OCI-LY1 (cell line): ENCODE results near the gene FBXL3.

Experiments used
- H2AFZ ChIP-seq: fragments of 200-600 bp; sonication (generic), shearing (Covaris generic); 2 replicates; pipeline ENCODE4 v1.6.0; 2014; ENCODE audit warnings: antibody characterized with exemption, mild to moderate bottlenecking, low read length
- H3F3A ChIP-seq: fragments of 200-600 bp; sonication (generic), shearing (Covaris generic); 2 replicates; pipeline ENCODE4 v1.6.0; 2014; ENCODE audit warnings: mild to moderate bottlenecking, antibody characterized with exemption, low read length, moderate library complexity; ENCODE audit not compliant: insufficient read depth
- H3K27ac ChIP-seq: fragments of 200-600 bp; sonication (generic); 2 replicates; pipeline ENCODE4 v1.5.1; 2014; ENCODE audit warnings: low read length, mixed run types, mild to moderate bottlenecking, low read depth; ENCODE audit not compliant: poor library complexity, severe bottlenecking
- H3K27me3 ChIP-seq: fragments of 200-600 bp; sonication (generic); 2 replicates; pipeline ENCODE4 v1.6.0; 2014; ENCODE audit warnings: antibody characterized with exemption, mild to moderate bottlenecking, low read length, moderate library complexity; ENCODE audit not compliant: insufficient read depth
- H3K36me3 ChIP-seq: fragments of 200-600 bp; sonication (generic); 2 replicates; pipeline ENCODE4 v1.6.1; 2014; ENCODE audit warnings: mild to moderate bottlenecking, antibody characterized with exemption, low read length, moderate library complexity, mixed read lengths; ENCODE audit not compliant: insufficient read depth
- H3K4me1 ChIP-seq: fragments of 200-600 bp; sonication (generic); 2 replicates; pipeline ENCODE4 v1.5.1; 2014; ENCODE audit warnings: mild to moderate bottlenecking, low read length, moderate library complexity; ENCODE audit not compliant: insufficient read depth, severe bottlenecking
- H3K4me2 ChIP-seq: fragments of 200-600 bp; sonication (generic), shearing (Covaris generic); 2 replicates; pipeline ENCODE4 v1.6.1; 2014; ENCODE audit warnings: low read length
- H3K4me3 ChIP-seq: fragments of 200-600 bp; sonication (generic); 2 replicates; pipeline ENCODE4 v1.5.1; 2014; ENCODE audit warnings: low read length, low read depth, mild to moderate bottlenecking, mixed read lengths; ENCODE audit not compliant: poor library complexity, severe bottlenecking
- H3K79me2 ChIP-seq: fragments of 200-600 bp; shearing (Covaris generic); 2 replicates; pipeline ENCODE4 v1.6.1; 2016; ENCODE audit warnings: mixed run types, low read length, mixed read lengths; ENCODE audit not compliant: insufficient read depth
- H3K9ac ChIP-seq: fragments of 200-600 bp; sonication (generic), shearing (Covaris generic); 2 replicates; pipeline ENCODE4 v1.6.1; 2014; ENCODE audit warnings: mild to moderate bottlenecking, low read length, mixed read lengths
- H3K9me2 ChIP-seq: fragments of 200-600 bp; sonication (generic), shearing (Covaris generic); 2 replicates; pipeline ENCODE4 v1.6.1; 2014; ENCODE audit warnings: low read depth, mild to moderate bottlenecking, low read length, mixed read lengths
- H3K9me3 ChIP-seq: fragments of 200-600 bp; shearing (Covaris generic); 2 replicates; pipeline ENCODE4 v1.6.1; 2014; ENCODE audit warnings: low read length, mixed read lengths
- H4K20me1 ChIP-seq: fragments of 200-600 bp; sonication (generic), shearing (Covaris generic); 2 replicates; pipeline ENCODE4 v1.6.0; 2016; ENCODE audit warnings: mild to moderate bottlenecking, low read length; ENCODE audit not compliant: insufficient read depth
- CTCF ChIP-seq: fragments of 200-600 bp; sonication (generic), shearing (Covaris generic); IDR thresholded peaks from 2 replicates; pipeline ENCODE4 v1.5.1; 2017; ENCODE audit warnings: mild to moderate bottlenecking, antibody characterized with exemption, low read length, moderate library complexity, mixed read lengths
- EZH2 ChIP-seq: fragments of 200-600 bp; sonication (generic), shearing (Covaris generic); IDR thresholded peaks from 2 replicates; pipeline ENCODE4 v1.8.0; 2017; ENCODE audit warnings: borderline replicate concordance, mixed run types, mild to moderate bottlenecking, antibody characterized with exemption, low read length, moderate library complexity, mixed read lengths

The FBXL3 gene

DNA sequence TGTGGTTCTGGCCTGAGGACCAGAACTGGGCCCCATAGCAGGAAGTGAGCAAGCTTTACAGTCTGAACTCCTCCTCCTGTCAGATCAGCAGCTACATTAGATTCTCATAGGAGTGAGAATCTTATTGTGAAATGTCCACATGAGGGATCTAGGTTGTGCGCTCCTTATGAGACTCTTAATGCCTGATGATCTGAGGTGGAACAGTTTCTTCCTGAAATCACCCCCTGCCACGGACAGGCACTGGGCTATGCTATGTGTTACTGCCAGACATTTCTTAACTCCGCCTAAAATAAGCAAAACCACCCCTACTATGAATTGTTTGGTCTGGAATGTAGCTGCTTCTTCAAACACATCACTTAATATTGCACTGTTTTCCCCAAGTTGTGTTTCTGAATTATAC is 4.6 kb downstream of the FBXL3 start:
- TF ChIP-seq EZH2, result no peak
- TF ChIP-seq CTCF, result no peak
- Histone ChIP-seq H3K79me2 (peaks cover 81% of the 10 kb centered on the region), H3K9me2 (no peaks in the 10 kb centered on the region), H3K4me3 (no peak overlapping the region), H3F3A (no peaks in the 10 kb centered on the region), H3K27me3 (no peaks in the 10 kb centered on the region), H3K36me3 (peaks cover 33% of the 10 kb centered on the region; the same call in 1 of the 2 replicates), H3K9me3 (no peaks in the 10 kb centered on the region), H2AFZ (no peak overlapping the region), H3K9ac (no peak overlapping the region), H3K27ac (peak overlapping the region; percentile 6), H4K20me1 (peaks cover 4% of the 10 kb centered on the region), H3K4me2 (peak overlapping the region; percentile 70; the same call in 1 of the 2 replicates), H3K4me1 (peaks cover 53% of the 10 kb centered on the region)

DNA sequence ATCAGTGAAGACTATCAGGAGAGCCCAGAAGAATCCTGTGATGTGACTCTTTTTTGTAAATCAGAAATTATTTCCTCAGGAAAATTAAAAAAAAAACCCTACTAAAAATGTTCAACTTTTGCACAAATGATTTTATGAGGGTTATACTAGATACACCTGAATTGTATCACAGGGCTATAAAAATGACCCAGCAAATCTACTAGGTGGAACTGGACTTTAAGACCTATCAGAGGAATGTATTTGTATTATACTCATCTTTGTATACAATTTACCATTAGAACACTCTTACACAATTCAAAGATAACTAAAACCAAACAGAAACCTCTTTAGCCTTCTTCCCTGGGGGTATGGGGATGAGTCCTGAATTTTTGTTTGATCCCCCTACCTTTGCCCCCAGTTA is 7.2 kb downstream of the FBXL3 start:
- Histone ChIP-seq H3K4me1 (peaks cover 42% of the 10 kb centered on the region), H3K9ac (no peak overlapping the region), H3K9me2 (no peaks in the 10 kb centered on the region), H3K27ac (no peak overlapping the region), H3K27me3 (no peaks in the 10 kb centered on the region), H3K4me3 (no peak overlapping the region), H3F3A (no peaks in the 10 kb centered on the region), H2AFZ (no peak overlapping the region), H3K36me3 (peaks cover 59% of the 10 kb centered on the region), H4K20me1 (peaks cover 4% of the 10 kb centered on the region), H3K9me3 (no peaks in the 10 kb centered on the region), H3K79me2 (peaks cover 69% of the 10 kb centered on the region), H3K4me2 (no peak overlapping the region)
- TF ChIP-seq CTCF (no peak), EZH2 (no peak)

DNA sequence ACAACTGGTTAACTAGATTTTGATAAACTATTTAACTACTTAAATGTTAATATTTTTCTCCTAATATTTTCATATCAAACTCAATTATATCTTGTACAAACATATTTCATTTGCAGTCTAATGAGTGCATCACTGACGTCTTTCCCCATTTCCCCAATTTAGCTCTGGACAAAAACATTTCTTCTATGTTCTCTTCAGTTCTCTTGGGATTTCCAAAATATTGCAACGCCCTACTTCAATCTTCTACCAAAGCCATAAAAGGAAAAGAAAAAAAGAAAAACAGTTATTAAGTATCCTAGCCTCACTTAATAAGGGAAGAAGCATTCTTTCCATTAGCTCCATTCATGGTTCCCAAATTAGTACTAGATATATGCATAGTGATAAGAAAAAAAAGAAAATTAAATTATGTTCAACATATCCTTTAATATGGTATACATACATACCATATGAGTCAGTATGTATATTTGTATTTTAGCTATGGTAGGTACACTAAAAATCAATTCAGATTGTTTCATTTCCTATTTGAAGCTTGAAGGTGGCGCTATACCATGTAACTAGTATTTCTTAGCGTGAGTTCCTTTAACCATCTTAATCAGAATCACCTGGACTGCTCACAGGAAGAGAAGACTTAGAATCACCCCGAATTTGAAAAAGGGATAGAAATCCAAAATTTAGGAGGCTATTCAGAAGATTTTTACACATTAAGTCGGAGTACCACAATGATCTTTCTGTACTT is 9.9 kb downstream of the FBXL3 start:
- no peaks in the 10 kb centered on the region for H3K9me2 ChIP-seq
- H3K79me2 ChIP-seq, result peaks cover 42% of the 10 kb centered on the region
- H3K4me2 ChIP-seq, result no peak overlapping the region
- H3K9ac ChIP-seq, result no peak overlapping the region
- no peaks in the 10 kb centered on the region for H3K27me3 ChIP-seq
- TF ChIP-seq CTCF, result peak; percentile 75
- no peak for TF ChIP-seq EZH2
- no peak overlapping the region for H3K4me3 ChIP-seq
- H3K9me3 ChIP-seq, result no peaks in the 10 kb centered on the region
- peaks cover 86% of the 10 kb centered on the region for H3K36me3 ChIP-seq
- peaks cover 15% of the 10 kb centered on the region for H3K4me1 ChIP-seq
- no peak overlapping the region for H2AFZ ChIP-seq
- H3K27ac ChIP-seq, result no peak overlapping the region
- H3F3A ChIP-seq, result no peaks in the 10 kb centered on the region
- no peaks in the 10 kb centered on the region for H4K20me1 ChIP-seq
